Astrocyte (in vitro differentiated cells and primary cell): ENCODE data around the gene ARHGAP4.

ENCODE experiments used
- CTCF ChIP-seq: IDR thresholded peaks from 2 replicates; pipeline ENCODE4 v1.5.1; 2011; ENCODE audit warnings: low read depth, mild to moderate bottlenecking, inconsistent platforms, low read length, moderate library complexity; ENCODE audit not compliant: insufficient read depth
- EZH2 ChIP-seq: IDR thresholded peaks from 2 replicates; pipeline ENCODE4 v1.6.1; 2012; ENCODE audit warnings: mild to moderate bottlenecking, low read length, inconsistent platforms; ENCODE audit not compliant: insufficient read depth

- TF ChIP-seq CTCF (no peak), EZH2 (no peak)
These were observed 20.5 kb downstream of the ARHGAP4 start for GRCh38 chrX:153905481-153906095.
